Neutrophil (primary cell): ENCODE results near the gene MAZ.

Experiments used
- H3K27ac ChIP-seq: fragments of 200-600 bp; sonication (generic); 2 replicates; pipeline ENCODE4 v1.5.1; 2016; ENCODE audit warnings: mild to moderate bottlenecking, moderate library complexity
- H3K27me3 ChIP-seq: fragments of 200-600 bp; sonication (generic); 2 replicates; pipeline ENCODE4 v1.6.0; 2016; ENCODE audit warnings: mild to moderate bottlenecking
- H3K36me3 ChIP-seq: fragments of 200-600 bp; sonication (generic); 2 replicates; pipeline ENCODE4 v1.5.1; 2017
- H3K4me1 ChIP-seq, 2 experiments: fragments of 200-600 bp in 1 of 2; sonication (generic) in 1 of 2; 1 replicate in 1 of 2; 2 replicates in 1 of 2; pipeline versions ENCODE4 v1.5.1 to v1.6.1; 2013 to 2016; ENCODE audit warnings: low read depth in 1 of 2, low read length in 1 of 2, mild to moderate bottlenecking in 1 of 2, moderate library complexity in 1 of 2; ENCODE audit not compliant: control insufficient read depth in 1 of 2, insufficient read depth in 1 of 2
- H3K4me3 ChIP-seq, 2 experiments: fragments of 200-600 bp in 1 of 2; sonication (generic) in 1 of 2; 1 replicate in 1 of 2; 2 replicates in 1 of 2; pipeline ENCODE4 v1.5.1; 2013 to 2016; ENCODE audit warnings: low read depth in 1 of 2, low read length in 1 of 2, mild to moderate bottlenecking in 1 of 2, moderate library complexity in 1 of 2
- H3K9me3 ChIP-seq: fragments of 200-600 bp; sonication (generic); 2 replicates; pipeline ENCODE4 v1.5.1; 2016
- CTCF ChIP-seq: fragments of 200-600 bp; sonication (generic); IDR thresholded peaks from 2 replicates; pipeline ENCODE4 v1.5.1; 2016; ENCODE audit warnings: antibody characterized with exemption

MAZ gene

GRCh38 chr16:29812754-29813643 is 6.7 kb downstream of the MAZ start:
- no peak for TF ChIP-seq CTCF
- H3K4me1 ChIP-seq, result peaks cover 67 to 76% of the 10 kb centered on the region in 2 experiments
- H3K4me3 ChIP-seq, result peak overlapping the region in 1 of 2 experiments; percentile 73

GRCh38 chr16:29813644-29814562 is 7.6 kb downstream of the MAZ start:
- TF ChIP-seq CTCF, result no peak
- Histone ChIP-seq H3K4me3 (no peak overlapping the region), H3K36me3 (peaks cover 15% of the 10 kb centered on the region), H3K27ac (no peak overlapping the region), H3K4me1 (peaks cover 62 to 76% of the 10 kb centered on the region in 2 experiments), H3K9me3 (no peaks in the 10 kb centered on the region), H3K27me3 (peaks cover 38% of the 10 kb centered on the region)

More at GRCh38 chr16:29812754-29813643, 6.7 kb downstream of the MAZ start:
- peaks cover 21% of the 10 kb centered on the region for H3K36me3 ChIP-seq
- no peak overlapping the region for H3K27ac ChIP-seq
- H3K27me3 ChIP-seq, result peaks cover 38% of the 10 kb centered on the region
- no peaks in the 10 kb centered on the region for H3K9me3 ChIP-seq

DNA sequence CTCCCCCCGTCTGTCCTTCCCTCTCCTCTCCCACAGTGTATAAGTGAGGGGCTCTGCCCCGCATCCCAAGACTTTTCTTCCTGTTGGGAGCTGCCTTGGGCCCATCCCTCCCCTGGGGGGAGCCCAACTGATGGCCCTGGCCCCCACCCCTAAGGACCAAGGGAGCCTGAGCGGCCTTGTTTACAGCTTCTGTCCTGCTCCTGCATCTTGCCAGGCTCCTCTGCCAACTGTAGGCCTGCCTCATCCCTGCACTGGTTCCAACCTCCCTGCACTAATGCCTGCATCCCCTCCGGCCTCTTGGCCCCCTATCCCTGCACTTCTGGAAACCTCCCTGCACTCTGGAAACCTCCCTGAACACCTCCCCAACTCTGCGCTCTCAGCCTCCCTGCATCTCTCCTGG is 8.3 kb downstream of the MAZ start:
- peaks cover 8% of the 10 kb centered on the region for H3K36me3 ChIP-seq
- peaks cover 64 to 76% of the 10 kb centered on the region in 2 experiments for H3K4me1 ChIP-seq
- no peak overlapping the region for H3K27ac ChIP-seq
- no peak overlapping the region for H3K4me3 ChIP-seq
- H3K9me3 ChIP-seq, result no peaks in the 10 kb centered on the region
- TF ChIP-seq CTCF, result no peak
- peaks cover 38% of the 10 kb centered on the region for H3K27me3 ChIP-seq

DNA sequence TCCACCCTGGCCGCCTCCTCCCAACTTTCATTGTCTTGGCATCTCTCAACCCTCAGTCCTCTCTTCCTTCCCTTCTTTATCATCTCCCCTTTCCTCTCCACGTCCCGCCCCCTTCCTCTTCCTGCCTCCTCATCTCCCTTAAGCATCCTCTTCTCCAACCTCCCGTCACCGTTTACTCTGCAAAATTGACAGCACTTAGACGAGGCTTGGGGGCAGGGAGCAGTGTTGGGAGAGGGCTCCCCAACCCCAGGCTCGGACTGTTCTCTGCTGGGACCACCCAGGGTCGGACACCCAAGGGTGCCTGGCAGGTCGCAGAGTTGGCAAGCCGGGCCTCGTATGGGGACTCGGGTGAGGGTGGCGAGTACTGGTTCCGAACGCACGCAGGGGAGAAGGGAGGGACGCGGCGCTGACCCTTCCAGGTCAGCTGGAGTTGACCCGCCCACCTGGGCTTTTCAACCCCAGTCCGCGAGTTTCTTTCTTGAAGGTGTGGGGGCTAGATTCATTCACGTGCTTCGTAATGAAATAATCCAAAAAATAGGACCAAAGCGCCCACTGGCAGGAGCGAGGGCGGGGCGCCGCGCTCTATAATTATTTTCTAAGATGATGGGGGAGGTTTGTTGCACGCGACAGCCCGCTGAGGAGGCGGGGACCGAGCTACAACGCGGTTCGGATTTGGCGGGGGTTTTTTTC is 8.8 kb downstream of the MAZ start:
- H3K27me3 ChIP-seq, result peaks cover 38% of the 10 kb centered on the region
- no peaks in the 10 kb centered on the region for H3K9me3 ChIP-seq
- peak overlapping the region; percentile 88 to 95 for H3K4me3 ChIP-seq
- peak overlapping the region; percentile 10 for H3K27ac ChIP-seq
- H3K4me1 ChIP-seq, result peaks cover 69 to 80% of the 10 kb centered on the region in 2 experiments
- H3K36me3 ChIP-seq, result peaks cover 2% of the 10 kb centered on the region
- TF ChIP-seq CTCF, result no peak
